ENCODE results near the gene CLDN7.

CLDN7 gene

GRCh38 chr17:7292729-7293128 is 30.5 kb upstream of the CLDN7 start:
- H3K27ac ChIP-seq = no peak overlapping the region
- TF ChIP-seq CTCF (IDR thresholded peaks at IDR 0.05) = no peak
- DNase-seq (ENCODE audit: low spot score) = no peak

GRCh38 chr17:7292194-7292593 is 29.9 kb upstream of the CLDN7 start:
- no peak for TF ChIP-seq CTCF (IDR thresholded peaks at IDR 0.05)
- no peak overlapping the region for H3K27ac ChIP-seq
- no peak for DNase-seq (ENCODE audit: low spot score)
- H3K4me3 ChIP-seq = no peak overlapping the region

More at GRCh38 chr17:7292729-7293128, 30.5 kb upstream of the CLDN7 start:
- no peak overlapping the region for H3K4me3 ChIP-seq

- no peak for TF ChIP-seq CTCF (IDR thresholded peaks at IDR 0.05)
- no peak for DNase-seq (ENCODE audit: low spot score)
- Histone ChIP-seq H3K4me3 (no peak overlapping the region), H3K27ac (no peak overlapping the region)
Observed at GRCh38 chr17:7290685-7291084, 28.4 kb upstream of the CLDN7 start.

- no peak for DNase-seq (ENCODE audit: low spot score)
- Histone ChIP-seq H3K27ac (no peak overlapping the region), H3K4me3 (no peak overlapping the region)
- TF ChIP-seq CTCF (IDR thresholded peaks at IDR 0.05) = no peak
Observed at GRCh38 chr17:7290166-7290565, 27.9 kb upstream of the CLDN7 start.

- no peak for TF ChIP-seq CTCF (IDR thresholded peaks at IDR 0.05)
- DNase-seq (ENCODE audit: low spot score) = no peak
- Histone ChIP-seq H3K27ac (no peak overlapping the region), H3K4me3 (no peak overlapping the region)
Observed at GRCh38 chr17:7289256-7290032, 27.2 kb upstream of the CLDN7 start.

- H3K27ac ChIP-seq = no peak overlapping the region
- TF ChIP-seq CTCF (IDR thresholded peaks at IDR 0.05) = no peak
- no peak overlapping the region for H3K4me3 ChIP-seq
- no peak for DNase-seq (ENCODE audit: low spot score)
Observed at GRCh38 chr17:7285679-7286078, 23.4 kb upstream of the CLDN7 start.

- DNase-seq (ENCODE audit: low spot score) = no peak
- TF ChIP-seq CTCF (IDR thresholded peaks at IDR 0.05) = no peak
- Histone ChIP-seq H3K27ac (no peak overlapping the region), H3K4me3 (no peak overlapping the region)
Observed at GRCh38 chr17:7284911-7285310, 22.6 kb upstream of the CLDN7 start.

Data from coronary artery (tissue), 2 donors.